ENCODE measurements around the gene ZYX. TPM values are rescaled to one million over a fixed set of nuclear protein-coding genes. Genes with fewer than 3 reads are reported as not detected.

Gene ZYX
- total RNA-seq, 1 experiment from 2014 or later: 145 TPM

DNA sequence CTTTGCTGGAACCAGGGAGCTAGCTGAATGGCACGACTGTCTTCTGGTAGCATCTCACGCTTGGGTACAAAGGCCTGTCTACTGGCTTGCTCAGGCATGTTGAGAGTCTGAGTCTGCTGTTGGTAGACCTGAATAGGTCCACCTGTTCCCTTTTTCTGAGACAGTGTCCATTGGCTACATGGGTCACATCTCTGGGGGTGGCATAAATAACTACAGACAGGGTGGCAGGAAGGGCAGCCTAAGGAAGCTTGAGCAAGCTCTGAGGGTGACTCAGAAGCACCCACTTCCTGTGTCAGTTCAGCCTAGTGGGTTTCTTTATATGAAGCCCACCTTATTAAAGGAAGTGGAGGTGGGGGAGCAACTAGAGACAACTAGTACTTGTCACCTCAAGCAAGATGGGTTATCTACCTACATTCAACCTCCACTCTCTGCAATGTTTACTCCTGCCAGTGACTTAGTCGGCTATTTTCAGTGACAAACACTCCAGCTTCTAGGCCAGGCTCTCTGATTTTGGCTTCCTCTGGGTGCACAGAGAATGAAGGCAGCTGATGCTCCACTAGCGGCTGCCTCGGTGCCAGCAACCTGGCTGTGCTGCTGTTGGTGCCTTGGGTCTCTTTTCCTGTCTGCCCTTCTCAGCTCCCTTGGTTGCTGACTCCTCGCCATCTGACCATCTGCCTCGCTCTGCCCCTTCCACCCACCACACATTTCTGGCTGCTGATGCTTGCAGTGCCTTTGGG, 5.7 kb upstream of the ZYX start:
- intact Hi-C loops (cut with micrococcal nuclease; ENCODE audit: unreplicated experiment): no loop called here
- H3F3A ChIP-seq (ENCODE audit: insufficient read depth, low read depth): peaks cover 1% of the 10 kb centered on the region; the same call in 1 of the 2 replicates
- H3K4me3 ChIP-seq: no peak overlapping the region
- 0 out of 2 replicates have a peak overlapping the region, but pooled peaks have one; percentile 1 for H3K4me2 ChIP-seq
- H3K9me3 ChIP-seq (ENCODE audit: insufficient read depth, low read depth): no peaks in the 10 kb centered on the region
- ChIA-PET CTCF (interaction anchor here (0.5 kb wide), 1 partner anchor 48 kb away, joined by 3 read pairs; no protein-coding TSS in a partner anchor), POLR2A (ENCODE audit: unreplicated experiment) (no interaction called here)
- H3K79me2 ChIP-seq (ENCODE audit: low read depth): peaks cover 14% of the 10 kb centered on the region
- H3K9me2 ChIP-seq (ENCODE audit: insufficient read depth): no peaks in the 10 kb centered on the region
- no peak overlapping the region for H2AFZ ChIP-seq
- TF ChIP-seq CTCF (conservative IDR thresholded peaks at IDR 0.05) (no peak), EZH2 (IDR thresholded peaks at IDR 0.05; ENCODE audit: low read depth) (no peak)
- H3K27ac ChIP-seq: no peak overlapping the region
- H3K27me3 ChIP-seq (ENCODE audit: insufficient read depth, low read depth): no peaks in the 10 kb centered on the region
- BruUV-seq (replicated peaks): no TSS peak
- H3K36me3 ChIP-seq (ENCODE audit: low read depth): no peaks in the 10 kb centered on the region
- no peaks in the 10 kb centered on the region for H4K20me1 ChIP-seq (ENCODE audit: insufficient read depth)
- peaks cover 29% of the 10 kb centered on the region for H3K4me1 ChIP-seq (replicated peaks; ENCODE audit: insufficient read depth)
- no peak for DNase-seq

DNA sequence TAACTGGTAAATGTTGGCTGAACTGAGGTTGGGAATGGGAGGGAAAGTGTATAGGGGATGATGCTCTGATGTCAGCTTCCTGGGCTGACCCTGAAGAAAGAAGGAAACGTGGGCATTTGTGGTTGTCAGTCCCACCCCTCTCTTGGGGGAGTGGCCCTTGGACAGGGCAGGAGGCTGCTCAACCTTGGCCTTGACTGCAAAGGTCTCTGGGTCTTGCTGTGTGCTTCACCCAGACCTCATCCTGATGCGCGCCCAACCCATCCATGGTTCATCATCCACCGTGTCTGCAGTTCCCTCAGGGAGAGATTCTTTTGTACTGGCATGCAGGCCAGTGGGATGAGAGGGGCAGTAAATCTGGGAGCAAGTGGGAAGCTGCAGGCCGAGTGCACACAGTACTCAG, 4.7 kb upstream of the ZYX start:
- H3K36me3 ChIP-seq (ENCODE audit: low read depth): no peaks in the 10 kb centered on the region
- H2AFZ ChIP-seq: no peak overlapping the region
- intact Hi-C loops (cut with micrococcal nuclease; ENCODE audit: unreplicated experiment): no loop called here
- no peak overlapping the region for H3K27ac ChIP-seq
- no peak overlapping the region for H3K4me3 ChIP-seq
- H3F3A ChIP-seq (ENCODE audit: insufficient read depth, low read depth): peaks cover 3% of the 10 kb centered on the region; the same call in 1 of the 2 replicates
- no peaks in the 10 kb centered on the region for H4K20me1 ChIP-seq (ENCODE audit: insufficient read depth)
- no peaks in the 10 kb centered on the region for H3K9me2 ChIP-seq (ENCODE audit: insufficient read depth)
- H3K4me2 ChIP-seq: no peak overlapping the region
- no peaks in the 10 kb centered on the region for H3K9me3 ChIP-seq (ENCODE audit: insufficient read depth, low read depth)
- peaks cover 15% of the 10 kb centered on the region for H3K79me2 ChIP-seq (ENCODE audit: low read depth)
- BruUV-seq (replicated peaks): no TSS peak
- TF ChIP-seq CTCF (conservative IDR thresholded peaks at IDR 0.05) (no peak), EZH2 (IDR thresholded peaks at IDR 0.05; ENCODE audit: low read depth) (no peak)
- ChIA-PET POLR2A (ENCODE audit: unreplicated experiment) (interaction anchor here (0.6 kb wide), 1 partner anchor 42 kb away, joined by 4 read pairs; no protein-coding TSS in a partner anchor), CTCF (interaction anchor here (0.6 kb wide), 1 partner anchor 70 kb away, joined by 10 read pairs; no protein-coding TSS in a partner anchor)
- DNase-seq: no peak
- peaks cover 29% of the 10 kb centered on the region for H3K4me1 ChIP-seq (replicated peaks; ENCODE audit: insufficient read depth)
- no peaks in the 10 kb centered on the region for H3K27me3 ChIP-seq (ENCODE audit: insufficient read depth, low read depth)

DNA sequence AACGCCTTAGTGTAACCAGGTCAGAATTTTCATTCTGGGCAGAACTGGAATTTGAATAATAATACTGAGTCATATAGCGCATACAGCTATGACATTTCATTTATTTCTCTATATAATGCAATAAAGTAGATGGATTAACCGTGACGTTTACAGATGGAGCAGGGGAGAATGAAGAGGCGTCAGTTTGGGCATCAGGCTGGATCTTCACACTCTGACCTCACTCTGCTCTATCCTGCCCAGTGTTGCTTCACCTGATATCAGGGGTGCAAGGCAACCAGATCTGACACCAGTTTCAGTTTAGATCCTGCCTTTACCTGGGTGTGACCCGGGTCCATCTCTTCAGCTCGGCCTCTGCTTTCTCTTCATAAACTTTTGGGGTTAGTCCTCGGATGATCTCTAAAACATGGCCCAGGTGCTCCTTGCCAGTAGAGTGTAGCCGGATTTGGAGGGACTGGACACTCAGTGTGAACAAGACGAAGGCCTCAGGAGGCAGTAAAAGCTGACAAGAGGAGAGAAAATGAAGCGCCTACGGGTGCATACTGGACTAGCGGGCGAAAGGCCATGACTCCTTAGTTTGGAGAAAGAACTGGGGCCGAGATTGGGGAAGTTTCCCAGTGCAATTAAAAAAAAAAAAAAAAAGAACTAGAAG, 1.4 kb upstream of the ZYX start:
- ChIA-PET CTCF (interaction anchor here (0.6 to 1.0 kb wide), 6 partner anchors 9 to 1405 kb away, joined by 3 to 7 read pairs (median 4); no protein-coding TSS in a partner anchor), POLR2A (ENCODE audit: unreplicated experiment) (interaction anchor here (0.5 to 1.0 kb wide), 5 partner anchors 9 to 1701 kb away, joined by 3 to 28 read pairs (median 3); no protein-coding TSS in a partner anchor)
- peaks cover 13% of the 10 kb centered on the region; the same call in 1 of the 2 replicates for H3K36me3 ChIP-seq (ENCODE audit: low read depth)
- no peaks in the 10 kb centered on the region for H3K9me3 ChIP-seq (ENCODE audit: insufficient read depth, low read depth)
- DNase-seq: no peak
- H4K20me1 ChIP-seq (ENCODE audit: insufficient read depth): peaks cover 24% of the 10 kb centered on the region
- no peaks in the 10 kb centered on the region for H3K9me2 ChIP-seq (ENCODE audit: insufficient read depth)
- H3K4me1 ChIP-seq (replicated peaks; ENCODE audit: insufficient read depth): peaks cover 35% of the 10 kb centered on the region
- H2AFZ ChIP-seq: peak overlapping the region; percentile 65; the same call in 1 of the 2 replicates
- peak overlapping the region; percentile 96 for H3K4me2 ChIP-seq
- peak overlapping the region; percentile 89 for H3K27ac ChIP-seq
- intact Hi-C loops (cut with micrococcal nuclease; ENCODE audit: unreplicated experiment): loop anchor here (1.0 to 5.0 kb wide), 5 partner anchors 35 to 497 kb away; partner anchors contain the start of gene CASP2
- peaks cover 13% of the 10 kb centered on the region; the same call in 1 of the 2 replicates for H3F3A ChIP-seq (ENCODE audit: insufficient read depth, low read depth)
- TF ChIP-seq CTCF (conservative IDR thresholded peaks at IDR 0.05): no peak
- no peak for TF ChIP-seq EZH2 (IDR thresholded peaks at IDR 0.05; ENCODE audit: low read depth)
- H3K4me3 ChIP-seq: peak overlapping the region; percentile 74
- no TSS peak for BruUV-seq (replicated peaks)
- H3K79me2 ChIP-seq (ENCODE audit: low read depth): peaks cover 48% of the 10 kb centered on the region
- H3K27me3 ChIP-seq (ENCODE audit: insufficient read depth, low read depth): no peaks in the 10 kb centered on the region
